Naive B cell (primary cell): Measurements from ENCODE around the gene MAPT. TPM values are rescaled to one million over a fixed set of nuclear protein-coding genes. Genes with fewer than 3 reads are reported as not detected.
"Not testable (repeated sequence)": the region's sequence is repeated elsewhere in the genome, so short reads cannot be mapped to it uniquely, and the experiment has no call there.

Source experiments
- ATAC-seq, 2 donors: fragments of 150-1000 bp; cut with Tn5 transposase; 2 replicates each; pipeline ENCODE4 v1.10.0; 2021; ENCODE audit warnings: low read depth in 2 of 2, mild to moderate bottlenecking in 2 of 2, moderate library complexity in 2 of 2
- DNase-seq: peaks from one replicate; pipeline ENCODE4 v3.0.0; 2022
- H3K27ac Mint-ChIP-seq, 6 donors: one replicate each; pipeline ENCODE4 v1.8.0; 2020 to 2022; ENCODE audit warnings: mild to moderate bottlenecking in 6 of 6, mixed read lengths in 6 of 6, moderate library complexity in 5 of 6, inconsistent platforms in 2 of 6
- H3K27me3 Mint-ChIP-seq, 3 donors: one replicate each; pipeline ENCODE4 v1.8.0; 2021 to 2022; ENCODE audit warnings: mixed read lengths in 3 of 3, mild to moderate bottlenecking in 1 of 3
- H3K36me3 Mint-ChIP-seq, 2 donors: one replicate each; pipeline ENCODE4 v1.8.0; 2020 to 2022; ENCODE audit warnings: mixed read lengths in 2 of 2, inconsistent platforms in 1 of 2, mild to moderate bottlenecking in 1 of 2
- H3K4me1 Mint-ChIP-seq, 3 donors: one replicate each; pipeline ENCODE4 v1.8.0; 2020 to 2022; ENCODE audit warnings: mixed read lengths in 3 of 3, inconsistent platforms in 1 of 3, mild to moderate bottlenecking in 1 of 3, moderate library complexity in 1 of 3
- H3K4me3 Mint-ChIP-seq, 8 donors: one replicate each; pipeline ENCODE4 v1.8.0; 2020 to 2022; ENCODE audit warnings: mild to moderate bottlenecking in 8 of 8, mixed read lengths in 8 of 8, moderate library complexity in 8 of 8, inconsistent platforms in 2 of 8
- H3K9me3 Mint-ChIP-seq, 7 donors: one replicate each; pipeline ENCODE4 v1.8.0; 2020 to 2022; ENCODE audit warnings: mixed read lengths in 7 of 7, mild to moderate bottlenecking in 5 of 7, inconsistent platforms in 2 of 7, moderate library complexity in 1 of 7
- polyA plus RNA-seq, 6 donors: library from polyadenylated mRNA; unstranded; fragments of 300-500 nt; fragmentation: Illumina TruSeq; gene quantifications; one replicate each; pipeline ENCODE4 v1.2.3, GENCODE V29; 2021; ENCODE audit warnings: low read depth in 6 of 6

Gene MAPT
- polyA plus RNA-seq, 6 donors from 2014 or later: 0.10 to 0.29 TPM; not detected in 4

- Mint-ChIP-seq H3K36me3 (no peaks in the 10 kb centered on the region), H3K9me3 (peaks cover 0 to 6% (median 0%) of the 10 kb centered on the region in 7 donors), H3K4me1 (peaks cover 0 to 8% (median 0%) of the 10 kb centered on the region in 3 donors), H3K27me3 (peaks cover 0 to 25% (median 0%) of the 10 kb centered on the region in 3 donors), H3K27ac (peak overlapping the region in 1 of 6 donors; percentile 81), H3K4me3 (peak overlapping the region in 2 of 8 donors; percentile 47 to 60)
- ATAC-seq (no peak), DNase-seq (no peak)
Measured at GRCh38 chr17:46001390-46002310, 107.3 kb downstream of the MAPT start.

GRCh38 chr17:46002311-46002972 is 108.1 kb downstream of the MAPT start:
- Mint-ChIP-seq H3K27me3 (peaks cover 0 to 20% (median 0%) of the 10 kb centered on the region in 3 donors), H3K4me3 (no peak overlapping the region), H3K36me3 (no peaks in the 10 kb centered on the region), H3K4me1 (peaks cover 0 to 8% (median 0%) of the 10 kb centered on the region in 3 donors), H3K9me3 (peaks cover 0 to 6% (median 0%) of the 10 kb centered on the region in 7 donors), H3K27ac (peak overlapping the region in 2 of 6 donors; percentile 14 to 81)
- DNase-seq: peak; percentile 67
- ATAC-seq: peak; percentile 90 to 92

DNA sequence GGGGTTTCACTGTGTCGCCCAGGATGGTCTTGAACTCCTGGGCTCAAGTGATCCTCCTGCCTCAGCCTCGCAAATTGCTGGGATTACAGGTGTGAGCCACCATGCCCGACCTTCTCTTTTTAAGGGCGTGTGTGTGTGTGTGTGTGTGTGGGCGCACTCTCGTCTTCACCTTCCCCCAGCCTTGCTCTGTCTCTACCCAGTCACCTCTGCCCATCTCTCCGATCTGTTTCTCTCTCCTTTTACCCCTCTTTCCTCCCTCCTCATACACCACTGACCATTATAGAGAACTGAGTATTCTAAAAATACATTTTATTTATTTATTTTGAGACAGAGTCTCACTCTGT is 108.6 kb downstream of the MAPT start:
- ATAC-seq: no peak

DNA sequence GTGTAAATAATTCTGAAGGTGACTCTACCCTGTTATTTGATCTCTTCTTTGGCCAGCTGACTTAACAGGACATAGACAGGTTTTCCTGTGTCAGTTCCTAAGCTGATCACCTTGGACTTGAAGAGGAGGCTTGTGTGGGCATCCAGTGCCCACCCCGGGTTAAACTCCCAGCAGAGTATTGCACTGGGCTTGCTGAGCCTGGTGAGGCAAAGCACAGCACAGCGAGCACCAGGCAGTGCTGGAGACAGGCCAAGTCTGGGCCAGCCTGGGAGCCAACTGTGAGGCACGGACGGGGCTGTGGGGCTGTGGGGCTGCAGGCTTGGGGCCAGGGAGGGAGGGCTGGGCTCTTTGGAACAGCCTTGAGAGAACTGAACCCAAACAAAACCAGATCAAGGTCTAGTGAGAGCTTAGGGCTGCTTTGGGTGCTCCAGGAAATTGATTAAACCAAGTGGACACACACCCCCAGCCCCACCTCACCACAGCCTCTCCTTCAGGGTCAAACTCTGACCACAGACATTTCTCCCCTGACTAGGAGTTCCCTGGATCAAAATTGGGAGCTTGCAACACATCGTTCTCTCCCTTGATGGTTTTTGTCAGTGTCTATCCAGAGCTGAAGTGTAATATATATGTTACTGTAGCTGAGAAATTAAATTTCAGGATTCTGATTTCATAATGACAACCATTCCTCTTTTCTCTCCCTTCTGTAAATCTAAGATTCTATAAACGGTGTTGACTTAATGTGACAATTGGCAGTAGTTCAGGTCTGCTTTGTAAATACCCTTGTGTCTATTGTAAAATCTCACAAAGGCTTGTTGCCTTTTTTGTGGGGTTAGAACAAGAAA is 109.8 kb downstream of the MAPT start:
- H3K27me3 Mint-ChIP-seq: peaks cover 0 to 15% (median 0%) of the 10 kb centered on the region in 3 donors
- H3K4me3 Mint-ChIP-seq: no peak overlapping the region
- no peak for ATAC-seq
- H3K9me3 Mint-ChIP-seq: peaks cover 0 to 6% (median 0%) of the 10 kb centered on the region in 7 donors
- H3K4me1 Mint-ChIP-seq: peaks cover 0 to 8% (median 0%) of the 10 kb centered on the region in 3 donors
- H3K27ac Mint-ChIP-seq: no peak overlapping the region
- no peaks in the 10 kb centered on the region for H3K36me3 Mint-ChIP-seq
- DNase-seq: no peak

More for the DNA sequence above, 108.6 kb downstream of the MAPT start:
- peak overlapping the region in 1 of 6 donors; percentile 14 for H3K27ac Mint-ChIP-seq
- no peak overlapping the region for H3K4me3 Mint-ChIP-seq
- H3K36me3 Mint-ChIP-seq: no peaks in the 10 kb centered on the region
- H3K9me3 Mint-ChIP-seq: peaks cover 0 to 6% (median 0%) of the 10 kb centered on the region in 7 donors
- DNase-seq: no peak
- H3K27me3 Mint-ChIP-seq: peaks cover 0 to 20% (median 0%) of the 10 kb centered on the region in 3 donors
- H3K4me1 Mint-ChIP-seq: peaks cover 0 to 8% (median 0%) of the 10 kb centered on the region in 3 donors

DNA sequence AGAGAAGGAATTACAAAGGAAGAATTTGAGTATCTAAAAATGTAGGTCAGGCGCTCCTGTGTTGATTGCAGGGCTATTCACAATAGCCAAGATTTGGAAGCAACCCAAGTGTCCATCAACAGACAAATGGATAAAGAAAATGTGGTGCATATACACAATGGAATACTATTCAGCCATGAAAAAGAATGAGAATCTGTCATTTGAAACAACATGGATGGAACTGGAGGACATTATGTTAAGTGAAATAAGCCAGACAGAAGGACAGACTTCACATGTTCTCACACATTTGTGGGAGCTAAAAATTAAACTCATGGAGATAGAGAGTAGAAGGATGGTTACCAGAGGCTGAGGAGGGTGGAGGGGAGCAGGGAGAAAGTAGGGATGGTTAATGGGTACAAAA is 111.7 kb downstream of the MAPT start:
- H3K4me3 Mint-ChIP-seq: peak overlapping the region in 1 of 8 donors; percentile 7
- H3K27me3 Mint-ChIP-seq, H3K9me3 Mint-ChIP-seq, ATAC-seq, H3K36me3 Mint-ChIP-seq, DNase-seq, H3K4me1 Mint-ChIP-seq, H3K27ac Mint-ChIP-seq: not testable (repeated sequence)

GRCh38 chr17:46007461-46007965 is 113.2 kb downstream of the MAPT start:
- DNase-seq (no peak), ATAC-seq (no peak)
- H3K36me3 Mint-ChIP-seq: no peaks in the 10 kb centered on the region
- peaks cover 0 to 9% (median 0%) of the 10 kb centered on the region in 3 donors for H3K27me3 Mint-ChIP-seq
- peaks cover 0 to 5% (median 0%) of the 10 kb centered on the region in 3 donors for H3K4me1 Mint-ChIP-seq
- H3K9me3 Mint-ChIP-seq: peaks cover 0 to 6% (median 0%) of the 10 kb centered on the region in 7 donors
- H3K27ac Mint-ChIP-seq: no peak overlapping the region
- H3K4me3 Mint-ChIP-seq: no peak overlapping the region

GRCh38 chr17:46008591-46008990 is 114.2 kb downstream of the MAPT start:
- Mint-ChIP-seq H3K4me3 (no peak overlapping the region), H3K4me1 (no peaks in the 10 kb centered on the region), H3K27ac (no peak overlapping the region), H3K9me3 (peaks cover 0 to 6% (median 0%) of the 10 kb centered on the region in 7 donors), H3K36me3 (no peaks in the 10 kb centered on the region), H3K27me3 (peaks cover 0 to 16% (median 0%) of the 10 kb centered on the region in 3 donors)
- ATAC-seq (no peak), DNase-seq (no peak)

GRCh38 chr17:46009681-46010596 is 115.6 kb downstream of the MAPT start:
- Mint-ChIP-seq H3K27me3 (peaks cover 0 to 16% (median 0%) of the 10 kb centered on the region in 3 donors), H3K9me3 (peaks cover 0 to 6% (median 0%) of the 10 kb centered on the region in 7 donors), H3K27ac (peak overlapping the region in 2 of 6 donors; percentile 51 to 52), H3K4me1 (no peaks in the 10 kb centered on the region), H3K36me3 (no peaks in the 10 kb centered on the region), H3K4me3 (no peak overlapping the region)
- no peak for ATAC-seq
- no peak for DNase-seq

DNA sequence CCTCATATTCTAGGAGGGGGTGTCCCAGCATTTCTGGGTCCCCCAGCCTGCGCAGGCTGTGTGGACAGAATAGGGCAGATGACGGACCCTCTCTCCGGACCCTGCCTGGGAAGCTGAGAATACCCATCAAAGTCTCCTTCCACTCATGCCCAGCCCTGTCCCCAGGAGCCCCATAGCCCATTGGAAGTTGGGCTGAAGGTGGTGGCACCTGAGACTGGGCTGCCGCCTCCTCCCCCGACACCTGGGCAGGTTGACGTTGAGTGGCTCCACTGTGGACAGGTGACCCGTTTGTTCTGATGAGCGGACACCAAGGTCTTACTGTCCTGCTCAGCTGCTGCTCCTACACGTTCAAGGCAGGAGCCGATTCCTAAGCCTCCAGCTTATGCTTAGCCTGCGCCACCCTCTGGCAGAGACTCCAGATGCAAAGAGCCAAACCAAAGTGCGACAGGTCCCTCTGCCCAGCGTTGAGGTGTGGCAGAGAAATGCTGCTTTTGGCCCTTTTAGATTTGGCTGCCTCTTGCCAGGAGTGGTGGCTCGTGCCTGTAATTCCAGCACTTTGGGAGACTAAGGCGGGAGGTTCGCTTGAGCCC is 116.3 kb downstream of the MAPT start:
- Mint-ChIP-seq H3K4me1 (no peaks in the 10 kb centered on the region), H3K4me3 (no peak overlapping the region), H3K27me3 (peaks cover 0 to 14% (median 0%) of the 10 kb centered on the region in 3 donors), H3K9me3 (peaks cover 0 to 6% (median 0%) of the 10 kb centered on the region in 7 donors), H3K27ac (no peak overlapping the region), H3K36me3 (no peaks in the 10 kb centered on the region)
- DNase-seq (no peak), ATAC-seq (no peak)

DNA sequence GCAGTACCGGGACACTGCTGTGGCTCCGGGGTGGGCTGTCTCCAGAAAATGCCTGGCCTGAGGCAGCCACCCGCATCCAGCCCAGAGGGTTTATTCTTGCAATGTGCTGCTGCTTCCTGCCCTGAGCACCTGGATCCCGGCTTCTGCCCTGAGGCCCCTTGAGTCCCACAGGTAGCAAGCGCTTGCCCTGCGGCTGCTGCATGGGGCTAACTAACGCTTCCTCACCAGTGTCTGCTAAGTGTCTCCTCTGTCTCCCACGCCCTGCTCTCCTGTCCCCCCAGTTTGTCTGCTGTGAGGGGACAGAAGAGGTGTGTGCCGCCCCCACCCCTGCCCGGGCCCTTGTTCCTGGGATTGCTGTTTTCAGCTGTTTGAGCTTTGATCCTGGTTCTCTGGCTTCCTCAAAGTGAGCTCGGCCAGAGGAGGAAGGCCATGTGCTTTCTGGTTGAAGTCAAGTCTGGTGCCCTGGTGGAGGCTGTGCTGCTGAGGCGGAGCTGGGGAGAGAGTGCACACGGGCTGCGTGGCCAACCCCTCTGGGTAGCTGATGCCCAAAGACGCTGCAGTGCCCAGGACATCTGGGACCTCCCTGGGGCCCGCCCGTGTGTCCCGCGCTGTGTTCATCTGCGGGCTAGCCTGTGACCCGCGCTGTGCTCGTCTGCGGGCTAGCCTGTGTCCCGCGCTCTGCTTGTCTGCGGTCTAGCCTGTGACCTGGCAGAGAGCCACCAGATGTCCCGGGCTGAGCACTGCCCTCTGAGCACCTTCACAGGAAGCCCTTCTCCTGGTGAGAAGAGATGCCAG is 117.6 kb downstream of the MAPT start:
- H3K4me1 Mint-ChIP-seq: no peaks in the 10 kb centered on the region
- no peaks in the 10 kb centered on the region for H3K36me3 Mint-ChIP-seq
- DNase-seq: no peak

GRCh38 chr17:46012506-46013079 is 118.2 kb downstream of the MAPT start:
- no peaks in the 10 kb centered on the region for H3K36me3 Mint-ChIP-seq
- ATAC-seq (no peak), DNase-seq (no peak)
- H3K4me3 Mint-ChIP-seq: peak overlapping the region in 1 of 8 donors; percentile 78
- H3K4me1 Mint-ChIP-seq: no peaks in the 10 kb centered on the region
- H3K9me3 Mint-ChIP-seq: no peaks in the 10 kb centered on the region
- H3K27me3 Mint-ChIP-seq: peaks cover 0 to 6% (median 0%) of the 10 kb centered on the region in 3 donors
- H3K27ac Mint-ChIP-seq: no peak overlapping the region

More for the DNA sequence above, 117.6 kb downstream of the MAPT start:
- no peak overlapping the region for H3K27ac Mint-ChIP-seq
- H3K27me3 Mint-ChIP-seq: peaks cover 0 to 6% (median 0%) of the 10 kb centered on the region in 3 donors
- H3K4me3 Mint-ChIP-seq: no peak overlapping the region
- H3K9me3 Mint-ChIP-seq: no peaks in the 10 kb centered on the region
- ATAC-seq: no peak
